Activated CD8-positive, alpha-beta memory T cell treated with anti-CD3 and anti-CD28 coated beads for 36 hours (primary cell): ENCODE measurements around the gene RNASEH2C. TPM values are rescaled to one million over a fixed set of nuclear protein-coding genes. Genes with fewer than 3 reads are reported as not detected.
"Not testable (repeated sequence)": the region's sequence is repeated elsewhere in the genome, so short reads cannot be mapped to it uniquely, and the experiment has no call there.

Source experiments
- CTCF ChIA-PET: fragments of 350-600 bp; sonication (Branson Sonifier 250); formaldehyde crosslinking; loops from one replicate; lab custom pipeline; 2021; ENCODE audit warnings: antibody characterized with exemption; lab: Charles Lee
- POLR2A ChIA-PET: fragments of 350-600 bp; sonication (Branson Sonifier 250); formaldehyde crosslinking; loops from one replicate; lab custom pipeline; 2021; ENCODE audit warnings: antibody characterized with exemption; lab: Charles Lee
- total RNA-seq, 2 experiments: library from RNA; stranded (reverse); gene quantifications; one replicate each; pipeline ENCODE4 v1.2.3, GENCODE V29; 2021

RNASEH2C gene
- 100 to 1,000 TPM; 116 to 130 TPM for total RNA-seq

DNA sequence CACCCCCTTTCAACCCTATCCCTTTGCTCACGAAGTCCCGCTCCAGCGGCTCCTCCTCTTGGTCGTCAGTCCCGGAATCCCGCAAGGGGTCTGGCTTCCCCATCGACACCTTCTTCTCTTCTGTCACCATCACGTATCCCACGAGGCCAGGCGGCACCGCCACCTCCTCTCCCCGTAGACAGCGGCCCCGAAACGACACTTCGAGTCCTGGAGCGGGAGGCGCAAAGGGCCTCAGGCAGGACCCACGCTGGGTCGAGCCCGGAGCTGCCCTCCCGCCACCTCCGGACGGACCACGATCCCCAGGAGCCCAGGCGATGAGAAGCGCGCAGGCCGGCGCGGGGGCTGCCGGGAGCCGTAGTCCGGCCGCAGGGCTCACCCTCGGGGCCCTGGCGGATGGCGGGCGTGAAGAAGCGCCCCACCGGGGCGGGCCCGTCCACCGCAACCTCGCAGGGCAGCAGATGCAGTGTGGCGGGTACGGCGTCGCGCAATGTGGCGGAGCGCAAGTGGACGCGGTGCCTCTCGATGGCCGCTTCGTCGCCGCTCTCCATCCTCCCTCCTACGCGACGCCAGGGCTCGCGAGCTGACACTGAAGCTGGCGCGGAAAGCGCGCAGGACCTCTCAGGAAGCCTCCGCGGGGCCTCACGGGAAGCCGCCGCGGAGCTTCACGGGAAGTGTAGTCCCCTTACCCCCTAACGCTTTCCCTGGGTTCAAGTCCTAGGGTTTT, at the start of gene RNASEH2C:
TSS of gene RNASEH2C (minus strand) at position 588 of the 724 bp plus-strand sequence. CDS start at position 548, 40 bp downstream.
- ChIA-PET CTCF (interaction anchor here (0.6 to 2.4 kb wide), 8 partner anchors 9 to 98 kb away, joined by 3 to 23 read pairs (median 6); partner anchors contain the start of genes AP5B1 and KAT5), POLR2A (interaction anchor here (0.9 to 1.0 kb wide), 2 partner anchors 9 to 60 kb away, joined by 3 to 19 read pairs; no protein-coding TSS in a partner anchor)

DNA sequence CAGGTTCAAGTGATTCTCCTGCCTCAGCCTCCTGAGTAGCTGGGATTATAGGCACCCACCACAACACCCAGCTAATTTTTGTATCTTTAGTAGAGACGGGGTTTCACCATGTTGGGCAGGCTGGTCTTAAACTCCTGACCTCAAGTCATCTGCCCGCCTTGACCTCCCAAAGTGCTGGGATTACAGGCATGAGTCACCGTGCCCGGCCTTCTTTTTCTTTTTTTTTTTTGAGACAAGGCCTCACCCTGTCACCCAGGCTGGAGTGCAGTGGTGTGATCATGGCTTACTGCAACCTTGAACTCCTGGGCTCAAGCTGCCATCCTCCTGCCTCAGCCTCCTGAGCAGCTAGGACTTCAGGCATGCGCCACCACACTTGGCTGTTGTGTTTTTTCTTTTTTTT, 47.2 kb upstream of the RNASEH2C start:
- ChIA-PET CTCF (interaction anchor here (1.3 to 2.2 kb wide), 2 partner anchors 12 to 56 kb away, joined by 7 to 9 read pairs; partner anchors contain the start of gene KAT5), POLR2A (interaction anchor here (0.7 kb wide), 1 partner anchor 289 kb away, joined by 3 read pairs; no protein-coding TSS in a partner anchor)

- ChIA-PET CTCF (interaction anchor here (1.3 to 2.2 kb wide), 2 partner anchors 12 to 56 kb away, joined by 7 to 9 read pairs; partner anchors contain the start of gene KAT5), POLR2A (interaction anchor here (0.7 kb wide), 1 partner anchor 289 kb away, joined by 3 read pairs; no protein-coding TSS in a partner anchor)
These were observed 46.8 kb upstream of the RNASEH2C start for GRCh38 chr11:65767406-65767805.

DNA sequence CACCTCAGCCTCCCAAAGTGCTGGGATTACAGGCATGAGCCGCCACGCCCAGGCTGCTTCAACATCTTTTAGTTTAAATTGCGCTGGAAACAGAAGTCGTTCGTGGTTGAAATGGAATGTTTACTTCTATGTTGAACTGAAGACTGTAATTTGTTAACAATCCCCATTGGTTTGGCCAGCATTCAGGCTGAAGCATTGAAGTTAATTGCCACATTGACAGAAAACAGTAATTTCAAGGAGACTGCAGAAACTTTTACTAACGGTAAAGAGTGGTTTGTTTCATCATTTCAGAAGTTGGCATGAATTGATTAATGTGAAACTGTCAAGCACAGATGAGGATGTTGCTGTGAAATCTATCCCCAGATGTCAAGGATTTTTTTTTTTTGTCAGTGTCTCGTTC, 45.9 kb upstream of the RNASEH2C start:
- POLR2A ChIA-PET, result no interaction called here
- CTCF ChIA-PET, result interaction anchor here (2.2 kb wide), 1 partner anchor 55 kb away, joined by 7 read pairs; the partner anchor contains the start of gene KAT5

DNA sequence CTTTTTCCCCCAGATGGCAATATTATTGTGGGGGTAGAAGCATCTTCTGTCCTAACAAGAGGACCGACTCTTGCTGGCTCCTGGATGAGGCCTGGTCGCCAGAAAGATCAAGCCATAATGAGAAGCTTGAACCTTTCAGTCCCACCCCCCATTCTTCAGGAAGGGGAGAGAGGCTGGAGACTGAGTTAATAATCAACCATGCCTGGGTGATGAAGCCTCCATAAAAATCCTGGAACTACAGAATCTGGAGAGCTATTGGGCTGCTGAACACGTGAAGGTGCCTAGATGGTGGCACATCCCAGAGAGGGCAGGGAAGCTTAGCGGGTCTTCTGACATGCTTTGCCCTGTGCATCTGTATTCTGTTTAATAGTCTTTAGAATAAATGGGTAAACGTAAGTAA, 43.8 kb upstream of the RNASEH2C start:
- POLR2A ChIA-PET, result no interaction called here
- CTCF ChIA-PET, result interaction anchor here (0.8 to 1.9 kb wide), 2 partner anchors 11 to 15 kb away, joined by 3 to 8 read pairs; no protein-coding TSS in a partner anchor

DNA sequence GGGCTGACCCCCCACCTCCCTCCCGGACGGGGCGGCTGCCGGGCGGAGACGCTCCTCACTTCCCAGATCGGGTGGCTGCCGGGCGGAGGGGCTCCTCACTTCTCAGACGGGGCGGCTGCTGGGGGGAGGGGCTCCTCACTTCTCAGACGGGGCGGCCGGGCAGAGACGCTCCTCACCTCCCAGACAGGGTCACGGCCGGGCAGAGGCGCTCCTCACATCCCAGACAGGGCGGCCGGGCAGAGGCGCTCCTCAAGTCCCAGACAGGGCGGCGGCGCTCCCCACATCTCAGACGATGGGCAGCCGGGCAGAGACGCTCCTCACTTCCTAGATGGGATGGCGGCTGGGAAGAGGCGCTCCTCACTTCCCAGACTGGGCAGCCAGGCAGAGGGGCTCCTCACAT, 42.2 kb upstream of the RNASEH2C start:
- POLR2A ChIA-PET, CTCF ChIA-PET: not testable (repeated sequence)

DNA sequence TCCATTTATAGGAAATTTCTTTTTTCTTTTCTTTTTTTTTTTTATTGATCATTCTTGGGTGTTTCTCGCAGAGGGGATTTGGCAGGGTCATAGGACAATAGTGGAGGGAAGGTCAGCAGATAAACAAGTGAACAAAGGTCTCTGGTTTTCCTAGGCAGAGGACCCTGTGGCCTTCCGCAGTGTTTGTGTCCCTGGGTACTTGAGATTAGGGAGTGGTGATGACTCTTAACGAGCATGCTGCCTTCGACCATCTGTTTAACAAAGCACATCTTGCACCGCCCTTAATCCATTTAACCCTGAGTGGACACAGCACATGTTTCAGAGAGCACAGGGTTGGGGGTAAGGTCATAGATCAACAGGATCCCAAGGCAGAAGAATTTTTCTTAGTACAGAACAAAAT, 41.6 kb upstream of the RNASEH2C start:
- POLR2A ChIA-PET, result not testable (repeated sequence)
- CTCF ChIA-PET, result interaction anchor here (1.6 kb wide), 1 partner anchor 56 kb away, joined by 5 read pairs; no protein-coding TSS in a partner anchor

DNA sequence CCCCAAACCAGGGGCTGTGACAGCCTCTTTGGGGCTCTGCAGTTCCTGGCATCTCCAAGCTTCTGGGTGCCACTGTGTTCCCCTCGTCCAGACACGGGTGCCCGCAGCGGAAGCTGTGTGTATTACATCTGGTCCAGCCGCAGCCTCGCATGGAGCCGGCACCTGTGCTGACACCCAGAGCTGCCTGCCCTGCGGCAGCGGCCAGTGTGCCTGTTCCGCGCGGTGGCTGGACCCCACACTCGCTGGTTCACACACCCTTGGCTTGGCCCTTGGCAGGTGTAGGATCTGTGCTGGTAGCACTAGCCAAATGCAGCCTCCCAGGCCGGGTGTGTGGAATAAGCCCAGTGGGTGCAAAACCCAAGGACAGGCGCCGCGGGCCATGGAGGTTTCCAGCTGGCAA, 24.5 kb upstream of the RNASEH2C start:
- ChIA-PET CTCF (interaction anchor here (1.1 to 1.2 kb wide), 2 partner anchors 25 to 72 kb away, joined by 4 read pairs; no protein-coding TSS in a partner anchor), POLR2A (interaction anchor here (0.7 kb wide), 1 partner anchor 83 kb away, joined by 3 read pairs; no protein-coding TSS in a partner anchor)

DNA sequence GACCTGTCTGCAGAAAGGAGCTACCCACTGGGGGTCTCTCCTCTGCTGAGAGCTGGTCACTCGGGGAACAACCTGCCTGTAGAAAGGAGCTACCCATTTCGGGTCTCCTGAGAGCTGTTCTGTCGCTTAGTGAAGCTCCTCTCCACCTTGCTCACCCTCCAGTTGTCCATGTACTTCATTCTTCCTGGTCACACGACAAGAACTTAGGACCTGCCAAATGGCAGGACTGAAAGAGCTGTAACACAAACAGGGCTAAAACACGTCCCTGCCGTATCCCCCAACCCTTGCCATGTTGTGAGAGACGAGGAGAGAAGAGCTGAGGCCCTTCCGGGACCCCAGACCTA, 24.1 kb upstream of the RNASEH2C start:
- POLR2A ChIA-PET, result interaction anchor here (0.7 kb wide), 1 partner anchor 82 kb away, joined by 3 read pairs; no protein-coding TSS in a partner anchor
- CTCF ChIA-PET, result interaction anchor here (1.1 to 1.2 kb wide), 2 partner anchors 25 to 73 kb away, joined by 4 read pairs; no protein-coding TSS in a partner anchor

GRCh38 chr11:65744026-65744698, 23.6 kb upstream of the RNASEH2C start:
- CTCF ChIA-PET, result interaction anchor here (1.1 to 1.2 kb wide), 2 partner anchors 26 to 73 kb away, joined by 4 read pairs; no protein-coding TSS in a partner anchor
- POLR2A ChIA-PET, result interaction anchor here (0.7 kb wide), 1 partner anchor 82 kb away, joined by 3 read pairs; no protein-coding TSS in a partner anchor

GRCh38 chr11:65743681-65744025, 23.1 kb upstream of the RNASEH2C start:
- ChIA-PET CTCF (interaction anchor here (1.2 kb wide), 1 partner anchor 74 kb away, joined by 4 read pairs; no protein-coding TSS in a partner anchor), POLR2A (no interaction called here)

GRCh38 chr11:65742353-65742752, 21.8 kb upstream of the RNASEH2C start:
- ChIA-PET CTCF (interaction anchor here (0.5 to 0.6 kb wide), 2 partner anchors 17 to 27 kb away, joined by 4 to 5 read pairs; no protein-coding TSS in a partner anchor), POLR2A (no interaction called here)

DNA sequence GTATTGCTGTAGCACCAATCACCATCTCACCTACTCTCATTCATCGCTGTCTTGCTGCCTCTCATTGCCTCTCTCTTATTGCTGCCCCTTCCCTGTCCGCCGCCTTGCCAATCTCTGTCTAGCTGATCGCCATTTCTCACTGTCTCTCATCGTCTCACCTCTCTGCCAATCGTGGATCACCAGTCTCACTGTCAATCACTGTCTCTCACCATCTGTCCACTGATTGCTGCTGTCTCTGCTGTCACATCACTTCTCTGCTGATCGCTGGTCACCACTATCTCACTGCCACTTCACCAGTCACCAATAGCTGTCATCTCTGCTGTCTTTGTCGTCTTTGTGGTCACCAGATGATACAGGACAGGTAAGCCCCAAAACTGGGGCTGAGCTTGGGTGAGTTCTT, 20.6 kb upstream of the RNASEH2C start:
- POLR2A ChIA-PET, result no interaction called here

DNA sequence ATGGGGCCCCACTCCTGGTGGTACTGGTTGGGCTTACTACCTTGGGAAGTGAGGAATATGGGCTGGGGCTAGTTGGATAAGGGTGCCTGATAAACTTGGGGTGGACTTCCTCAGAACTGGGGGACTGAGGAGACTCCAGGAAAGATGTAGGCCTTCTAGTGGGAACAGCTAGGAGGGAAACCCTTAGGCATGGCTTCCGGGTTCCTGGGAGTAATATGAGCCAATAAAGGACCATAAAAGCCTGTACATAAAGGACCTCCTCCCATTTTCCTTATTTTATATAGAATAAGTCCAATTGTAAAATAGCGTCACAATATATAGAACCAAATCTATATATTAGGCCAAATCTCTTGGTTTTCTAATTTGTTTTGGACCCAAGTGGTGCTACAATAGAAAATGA, 18.4 kb upstream of the RNASEH2C start:
- ChIA-PET POLR2A (no interaction called here), CTCF (no interaction called here)

More for the DNA sequence above, 20.6 kb upstream of the RNASEH2C start:
- CTCF ChIA-PET, result no interaction called here

DNA sequence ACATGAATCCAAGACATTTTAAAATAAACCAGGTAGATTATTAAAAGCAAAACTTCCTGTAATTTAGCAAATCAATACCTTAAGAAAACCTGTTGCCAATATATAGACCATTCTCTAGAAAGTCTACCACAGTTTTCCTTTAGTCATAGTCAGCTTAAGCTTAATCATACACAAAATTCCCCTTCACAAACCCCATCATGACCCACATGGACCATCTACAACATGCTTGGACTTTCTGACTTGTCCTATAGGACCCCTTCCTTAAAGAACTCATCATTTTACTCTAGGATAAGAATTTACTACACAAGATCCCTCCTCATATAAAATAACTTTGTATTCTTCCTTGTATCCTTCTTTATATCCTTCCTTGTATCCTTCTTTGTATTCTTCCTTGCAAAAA, 16.2 kb upstream of the RNASEH2C start:
- ChIA-PET CTCF (no interaction called here), POLR2A (no interaction called here)

- POLR2A ChIA-PET, result interaction anchor here (0.7 kb wide), 1 partner anchor 21 kb away, joined by 3 read pairs; no protein-coding TSS in a partner anchor
These were observed 14.5 kb upstream of the RNASEH2C start for GRCh38 chr11:65735111-65735510.

GRCh38 chr11:65730461-65730860, 9.9 kb upstream of the RNASEH2C start:
- ChIA-PET POLR2A (no interaction called here), CTCF (interaction anchor here (0.6 to 1.0 kb wide), 4 partner anchors 19 to 259 kb away, joined by 3 to 4 read pairs (median 3); partner anchors contain the start of gene KAT5)

More at GRCh38 chr11:65735111-65735510, 14.5 kb upstream of the RNASEH2C start:
- CTCF ChIA-PET, result interaction anchor here (0.6 to 1.2 kb wide), 3 partner anchors 26 to 223 kb away, joined by 3 read pairs; no protein-coding TSS in a partner anchor

- ChIA-PET CTCF (interaction anchor here (0.6 to 2.5 kb wide), 4 partner anchors 8 to 295 kb away, joined by 3 to 10 read pairs (median 3); partner anchors contain the start of gene KAT5), POLR2A (no interaction called here)
These were observed 7.3 kb upstream of the RNASEH2C start for GRCh38 chr11:65727865-65728264.

DNA sequence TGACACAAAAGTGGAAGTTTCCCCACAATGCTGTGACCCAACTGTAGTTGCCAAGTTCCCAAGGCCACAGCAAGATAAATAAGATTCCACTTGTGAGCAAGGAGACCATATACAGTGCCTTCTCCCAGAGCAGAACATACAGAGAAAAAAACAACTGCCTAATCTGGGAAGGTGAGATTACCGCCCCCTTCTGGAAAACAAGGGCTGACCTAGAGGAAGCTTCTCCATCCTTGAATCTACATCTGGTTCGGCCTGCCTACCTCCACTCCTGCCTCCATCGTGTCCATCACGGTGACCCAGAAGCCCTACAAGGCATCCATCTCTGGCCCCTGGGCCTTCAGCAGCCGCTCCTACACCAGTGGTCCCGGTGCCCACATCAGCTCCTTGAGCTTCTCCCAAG, 6.1 kb upstream of the RNASEH2C start:
- CTCF ChIA-PET, result interaction anchor here (2.5 kb wide), 1 partner anchor 15 kb away, joined by 10 read pairs; the partner anchor contains the start of gene KAT5
- POLR2A ChIA-PET, result interaction anchor here (0.5 kb wide), 1 partner anchor 307 kb away, joined by 3 read pairs; no protein-coding TSS in a partner anchor
